DND-41 (cell line): ENCODE measurements around the gene TRPV6.
A peak's percentile ranks its signal among the peaks of the same experiment; 100 is the strongest.

Experiments
- ATAC-seq: fragments of 200-7000 bp; cut with Tn5 transposase; 3 replicates; pipeline ENCODE4 v1.9.1; 2021; ENCODE audit warnings: low read depth; ENCODE audit not compliant: insufficient read depth
- DNase-seq: peaks from one replicate; pipeline ENCODE4 v3.0.0-alpha.2; 2020
- H2AFZ ChIP-seq: 2 replicates; pipeline ENCODE4 v1.6.0; 2012; ENCODE audit warnings: low read depth, low read length
- H3K27ac ChIP-seq: 2 replicates; pipeline ENCODE4 v1.5.1; 2012; ENCODE audit warnings: low read length, inconsistent platforms
- H3K27me3 ChIP-seq: fragments of 200-600 bp; sonication (generic); 2 replicates; pipeline ENCODE4 v1.6.0; 2012; ENCODE audit warnings: low read length, mild to moderate bottlenecking, inconsistent platforms; ENCODE audit not compliant: insufficient read depth, poor library complexity
- H3K36me3 ChIP-seq: 2 replicates; pipeline ENCODE4 v1.5.1; 2012; ENCODE audit warnings: low read length, inconsistent platforms; ENCODE audit not compliant: insufficient read depth
- H3K4me1 ChIP-seq: 2 replicates; pipeline ENCODE4 v1.5.1; 2012; ENCODE audit warnings: mild to moderate bottlenecking, low read length; ENCODE audit not compliant: insufficient read depth
- H3K4me2 ChIP-seq: 2 replicates; pipeline ENCODE4 v1.6.0; 2012; ENCODE audit warnings: mild to moderate bottlenecking, moderate library complexity, low read length, inconsistent platforms; ENCODE audit not compliant: insufficient read depth
- H3K4me3 ChIP-seq, 2 experiments: fragments of 200-600 bp in 1 of 2; shearing (Covaris generic) in 1 of 2; 2 replicates each; pipeline ENCODE4 v1.5.1; 2012 to 2016; ENCODE audit warnings: inconsistent platforms in 2 of 2, low read length in 2 of 2, mild to moderate bottlenecking in 2 of 2, low read depth in 1 of 2, moderate library complexity in 1 of 2
- H3K79me2 ChIP-seq: 2 replicates; pipeline ENCODE4 v1.6.0; 2012; ENCODE audit warnings: low read length, inconsistent platforms; ENCODE audit not compliant: insufficient read depth
- H3K9ac ChIP-seq: 2 replicates; pipeline ENCODE4 v1.6.0; 2012; ENCODE audit warnings: low read depth, mild to moderate bottlenecking, inconsistent platforms, low read length, moderate library complexity
- H3K9me3 ChIP-seq: 2 replicates; pipeline ENCODE4 v1.5.1; 2012; ENCODE audit warnings: low read length, moderate library complexity, mild to moderate bottlenecking, inconsistent platforms; ENCODE audit not compliant: insufficient read depth, severe bottlenecking
- H4K20me1 ChIP-seq: 2 replicates; pipeline ENCODE4 v1.6.0; 2012; ENCODE audit warnings: low read length; ENCODE audit not compliant: insufficient read depth
- EZH2 ChIP-seq: IDR thresholded peaks from 3 replicates; pipeline ENCODE4 v1.6.1; 2012; ENCODE audit warnings: borderline replicate concordance, low read depth, mild to moderate bottlenecking, moderate library complexity, low read length, inconsistent platforms; ENCODE audit not compliant: severe bottlenecking
- TF ChIP-seq, protein P1 (sequence below): IDR thresholded peaks from 2 replicates; pipeline ENCODE4 v1.5.1; 2012; ENCODE audit warnings: borderline replicate concordance, low read length, moderate library complexity, mild to moderate bottlenecking; ENCODE audit not compliant: poor library complexity, severe bottlenecking; ENCODE audit errors: extremely low read depth

Gene TRPV6

DNA sequence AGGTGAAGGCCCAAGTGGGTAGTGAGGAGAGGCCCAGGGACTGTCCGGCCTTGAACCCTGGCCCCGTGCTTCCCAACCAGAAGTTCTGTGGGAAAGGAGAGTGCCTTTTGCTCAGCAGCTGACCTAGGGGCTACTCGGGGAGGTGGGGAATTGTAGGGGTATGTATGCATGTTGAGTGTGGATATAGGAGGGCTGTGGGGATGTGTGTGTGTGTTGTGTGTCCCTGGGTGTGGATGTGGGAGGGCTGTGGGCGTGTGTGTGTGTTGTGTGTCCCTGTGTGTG lies 18.5 kb downstream of the TRPV6 start:
- Histone ChIP-seq H2AFZ (no peak overlapping the region), H3K27me3 (no peaks in the 10 kb centered on the region), H3K79me2 (no peaks in the 10 kb centered on the region; the same call in 1 of the 2 replicates), H3K36me3 (peaks cover 100% of the 10 kb centered on the region), H3K9ac (no peak overlapping the region), H3K4me3 (no peak overlapping the region), H3K4me1 (0 out of 2 replicates have a peak, but pooled peaks cover 3% of the 10 kb centered on the region), H3K9me3 (no peaks in the 10 kb centered on the region), H4K20me1 (peaks cover 7% of the 10 kb centered on the region; the same call in 1 of the 2 replicates), H3K4me2 (no peak overlapping the region), H3K27ac (peak overlapping the region; percentile 9; the same call in 1 of the 2 replicates)
- TF ChIP-seq EZH2 = no peak
- TF ChIP-seq, protein P1, sequence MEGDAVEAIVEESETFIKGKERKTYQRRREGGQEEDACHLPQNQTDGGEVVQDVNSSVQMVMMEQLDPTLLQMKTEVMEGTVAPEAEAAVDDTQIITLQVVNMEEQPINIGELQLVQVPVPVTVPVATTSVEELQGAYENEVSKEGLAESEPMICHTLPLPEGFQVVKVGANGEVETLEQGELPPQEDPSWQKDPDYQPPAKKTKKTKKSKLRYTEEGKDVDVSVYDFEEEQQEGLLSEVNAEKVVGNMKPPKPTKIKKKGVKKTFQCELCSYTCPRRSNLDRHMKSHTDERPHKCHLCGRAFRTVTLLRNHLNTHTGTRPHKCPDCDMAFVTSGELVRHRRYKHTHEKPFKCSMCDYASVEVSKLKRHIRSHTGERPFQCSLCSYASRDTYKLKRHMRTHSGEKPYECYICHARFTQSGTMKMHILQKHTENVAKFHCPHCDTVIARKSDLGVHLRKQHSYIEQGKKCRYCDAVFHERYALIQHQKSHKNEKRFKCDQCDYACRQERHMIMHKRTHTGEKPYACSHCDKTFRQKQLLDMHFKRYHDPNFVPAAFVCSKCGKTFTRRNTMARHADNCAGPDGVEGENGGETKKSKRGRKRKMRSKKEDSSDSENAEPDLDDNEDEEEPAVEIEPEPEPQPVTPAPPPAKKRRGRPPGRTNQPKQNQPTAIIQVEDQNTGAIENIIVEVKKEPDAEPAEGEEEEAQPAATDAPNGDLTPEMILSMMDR = no peak
- DNase-seq (no peak), ATAC-seq (no peak)

GRCh38 chr7:142866361-142867096 lies 19.0 kb downstream of the TRPV6 start:
- no peak overlapping the region for H3K4me2 ChIP-seq
- peak; percentile 31 for DNase-seq
- no peaks in the 10 kb centered on the region for H3K27me3 ChIP-seq
- peak; percentile 54 for ATAC-seq
- H3K4me3 ChIP-seq = no peak overlapping the region
- no peak overlapping the region for H3K9ac ChIP-seq
- H2AFZ ChIP-seq = no peak overlapping the region
- 0 out of 2 replicates have a peak, but pooled peaks cover 3% of the 10 kb centered on the region for H3K4me1 ChIP-seq
- peaks cover 7% of the 10 kb centered on the region; the same call in 1 of the 2 replicates for H4K20me1 ChIP-seq
- H3K79me2 ChIP-seq = peaks cover 4% of the 10 kb centered on the region; the same call in 1 of the 2 replicates
- no peak for TF ChIP-seq EZH2
- TF ChIP-seq, protein P1 = peak; percentile 75
- peaks cover 100% of the 10 kb centered on the region for H3K36me3 ChIP-seq
- peak overlapping the region; percentile 49 for H3K27ac ChIP-seq
- H3K9me3 ChIP-seq = no peaks in the 10 kb centered on the region

- Histone ChIP-seq H3K4me3 (no peak overlapping the region), H3K9me3 (no peaks in the 10 kb centered on the region), H3K27me3 (no peaks in the 10 kb centered on the region), H3K79me2 (peaks cover 9% of the 10 kb centered on the region), H3K9ac (no peak overlapping the region), H3K36me3 (peaks cover 100% of the 10 kb centered on the region), H3K4me1 (0 out of 2 replicates have a peak, but pooled peaks cover 3% of the 10 kb centered on the region), H3K4me2 (no peak overlapping the region), H2AFZ (no peak overlapping the region), H3K27ac (peak overlapping the region; percentile 52), H4K20me1 (peaks cover 7% of the 10 kb centered on the region; the same call in 1 of the 2 replicates)
- no peak for TF ChIP-seq EZH2
- TF ChIP-seq, protein P1 = no peak
- ATAC-seq (0 out of 3 replicates have a peak, but pooled peaks have one; percentile 3), DNase-seq (no peak)
Measured at GRCh38 chr7:142865766-142866165, 19.8 kb downstream of the TRPV6 start.
